Measurements from ENCODE around the gene RAB33A. TPM values are rescaled to one million over a fixed set of nuclear protein-coding genes. Genes with fewer than 3 reads are reported as not detected.

Gene RAB33A
- polyA plus RNA-seq, 1 donor from 2014 or later = 74.7 TPM

DNA sequence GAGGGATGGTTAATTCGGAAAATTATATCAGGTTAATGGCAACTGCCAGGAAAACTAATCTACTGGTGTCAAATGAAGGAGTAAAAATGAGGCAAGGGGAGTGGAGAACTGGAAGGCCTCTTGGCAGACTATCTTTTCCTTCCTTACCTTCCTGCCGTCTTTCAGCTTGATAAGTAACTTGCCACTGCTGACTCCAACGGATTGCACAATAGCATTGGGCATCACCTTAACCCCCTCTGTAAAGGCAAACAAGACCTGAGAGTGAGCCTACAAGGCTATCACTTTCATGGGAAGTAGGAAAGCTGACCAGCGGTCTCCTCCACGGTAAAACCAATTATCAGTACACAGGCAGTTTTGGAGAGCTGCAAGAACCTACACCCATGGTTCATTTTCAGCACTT lies 35.3 kb upstream of the RAB33A start:
- no peak overlapping the region for H2AFZ ChIP-seq (ENCODE audit: low read depth, low read length)
- no peak overlapping the region for H3K4me2 ChIP-seq (ENCODE audit: low read length)
- H3K27ac ChIP-seq (ENCODE audit: low read length) = no peak overlapping the region
- H3F3A ChIP-seq (ENCODE audit: insufficient read depth, low read length, poor library complexity, severe bottlenecking) = no peaks in the 10 kb centered on the region
- H3K4me3 ChIP-seq (ENCODE audit: low read length) = no peak overlapping the region
- H3K27me3 ChIP-seq (ENCODE audit: insufficient read depth, low read depth, low read length) = no peaks in the 10 kb centered on the region
- no peaks in the 10 kb centered on the region for H3K9me3 ChIP-seq (ENCODE audit: low read length)
- TF ChIP-seq, protein P1, sequence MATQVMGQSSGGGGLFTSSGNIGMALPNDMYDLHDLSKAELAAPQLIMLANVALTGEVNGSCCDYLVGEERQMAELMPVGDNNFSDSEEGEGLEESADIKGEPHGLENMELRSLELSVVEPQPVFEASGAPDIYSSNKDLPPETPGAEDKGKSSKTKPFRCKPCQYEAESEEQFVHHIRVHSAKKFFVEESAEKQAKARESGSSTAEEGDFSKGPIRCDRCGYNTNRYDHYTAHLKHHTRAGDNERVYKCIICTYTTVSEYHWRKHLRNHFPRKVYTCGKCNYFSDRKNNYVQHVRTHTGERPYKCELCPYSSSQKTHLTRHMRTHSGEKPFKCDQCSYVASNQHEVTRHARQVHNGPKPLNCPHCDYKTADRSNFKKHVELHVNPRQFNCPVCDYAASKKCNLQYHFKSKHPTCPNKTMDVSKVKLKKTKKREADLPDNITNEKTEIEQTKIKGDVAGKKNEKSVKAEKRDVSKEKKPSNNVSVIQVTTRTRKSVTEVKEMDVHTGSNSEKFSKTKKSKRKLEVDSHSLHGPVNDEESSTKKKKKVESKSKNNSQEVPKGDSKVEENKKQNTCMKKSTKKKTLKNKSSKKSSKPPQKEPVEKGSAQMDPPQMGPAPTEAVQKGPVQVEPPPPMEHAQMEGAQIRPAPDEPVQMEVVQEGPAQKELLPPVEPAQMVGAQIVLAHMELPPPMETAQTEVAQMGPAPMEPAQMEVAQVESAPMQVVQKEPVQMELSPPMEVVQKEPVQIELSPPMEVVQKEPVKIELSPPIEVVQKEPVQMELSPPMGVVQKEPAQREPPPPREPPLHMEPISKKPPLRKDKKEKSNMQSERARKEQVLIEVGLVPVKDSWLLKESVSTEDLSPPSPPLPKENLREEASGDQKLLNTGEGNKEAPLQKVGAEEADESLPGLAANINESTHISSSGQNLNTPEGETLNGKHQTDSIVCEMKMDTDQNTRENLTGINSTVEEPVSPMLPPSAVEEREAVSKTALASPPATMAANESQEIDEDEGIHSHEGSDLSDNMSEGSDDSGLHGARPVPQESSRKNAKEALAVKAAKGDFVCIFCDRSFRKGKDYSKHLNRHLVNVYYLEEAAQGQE (IDR thresholded peaks at IDR 0.05; ENCODE audit: borderline replicate concordance) = no peak
- TF ChIP-seq MXI1 (conservative IDR thresholded peaks at IDR 0.05; ENCODE audit: poor library complexity, severe bottlenecking) (no peak), EZH2 (IDR thresholded peaks at IDR 0.05; ENCODE audit: borderline replicate concordance, insufficient read depth, low read length, poor library complexity, severe bottlenecking) (no peak), POLR2AphosphoS5 (IDR thresholded peaks at IDR 0.05) (no peak), RAD21 (conservative IDR thresholded peaks at IDR 0.05) (no peak), TAF1 (IDR thresholded peaks at IDR 0.05; ENCODE audit: low read depth) (no peak), SMC3 (conservative IDR thresholded peaks at IDR 0.05; ENCODE audit: poor library complexity) (no peak), EP300 (conservative IDR thresholded peaks at IDR 0.05; ENCODE audit: poor library complexity, severe bottlenecking) (no peak)
- TF ChIP-seq, protein P2, sequence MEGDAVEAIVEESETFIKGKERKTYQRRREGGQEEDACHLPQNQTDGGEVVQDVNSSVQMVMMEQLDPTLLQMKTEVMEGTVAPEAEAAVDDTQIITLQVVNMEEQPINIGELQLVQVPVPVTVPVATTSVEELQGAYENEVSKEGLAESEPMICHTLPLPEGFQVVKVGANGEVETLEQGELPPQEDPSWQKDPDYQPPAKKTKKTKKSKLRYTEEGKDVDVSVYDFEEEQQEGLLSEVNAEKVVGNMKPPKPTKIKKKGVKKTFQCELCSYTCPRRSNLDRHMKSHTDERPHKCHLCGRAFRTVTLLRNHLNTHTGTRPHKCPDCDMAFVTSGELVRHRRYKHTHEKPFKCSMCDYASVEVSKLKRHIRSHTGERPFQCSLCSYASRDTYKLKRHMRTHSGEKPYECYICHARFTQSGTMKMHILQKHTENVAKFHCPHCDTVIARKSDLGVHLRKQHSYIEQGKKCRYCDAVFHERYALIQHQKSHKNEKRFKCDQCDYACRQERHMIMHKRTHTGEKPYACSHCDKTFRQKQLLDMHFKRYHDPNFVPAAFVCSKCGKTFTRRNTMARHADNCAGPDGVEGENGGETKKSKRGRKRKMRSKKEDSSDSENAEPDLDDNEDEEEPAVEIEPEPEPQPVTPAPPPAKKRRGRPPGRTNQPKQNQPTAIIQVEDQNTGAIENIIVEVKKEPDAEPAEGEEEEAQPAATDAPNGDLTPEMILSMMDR (IDR thresholded peaks at IDR 0.05; ENCODE audit: poor library complexity, severe bottlenecking) = no peak
- H3K9me2 ChIP-seq (ENCODE audit: insufficient read depth, low read length) = no peaks in the 10 kb centered on the region
- H3K79me2 ChIP-seq (replicated peaks; ENCODE audit: insufficient read depth, low read length) = no peaks in the 10 kb centered on the region
- H3K9ac ChIP-seq (ENCODE audit: low read length) = no peak overlapping the region
- no peaks in the 10 kb centered on the region for H4K20me1 ChIP-seq (ENCODE audit: insufficient read depth)
- no peaks in the 10 kb centered on the region for H3K36me3 ChIP-seq (ENCODE audit: insufficient read depth, low read length)

DNA sequence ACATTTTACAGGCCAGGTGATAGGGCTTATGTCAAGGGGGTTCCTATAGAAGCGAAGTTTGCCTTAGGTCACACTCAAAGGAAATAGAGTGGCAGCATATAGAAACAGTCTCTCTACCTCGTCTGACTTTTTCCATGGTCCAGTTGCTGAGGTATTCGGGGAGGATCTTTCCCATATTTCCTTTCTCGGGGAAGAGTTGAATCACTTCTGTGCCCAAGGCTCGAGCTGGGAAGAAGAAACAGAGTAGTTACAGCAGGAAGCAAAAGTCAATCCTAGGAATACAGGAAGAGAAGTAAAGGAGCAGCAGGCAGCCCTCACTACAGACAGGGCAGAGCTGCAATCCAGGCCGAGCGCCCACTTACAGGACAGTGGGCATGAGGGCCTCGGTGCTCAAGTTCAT lies 34.8 kb upstream of the RAB33A start:
- H3K36me3 ChIP-seq (ENCODE audit: insufficient read depth, low read length) = no peaks in the 10 kb centered on the region
- H4K20me1 ChIP-seq (ENCODE audit: insufficient read depth) = no peaks in the 10 kb centered on the region

More for the DNA sequence above, 34.8 kb upstream of the RAB33A start:
- no peak overlapping the region for H3K27ac ChIP-seq (ENCODE audit: low read length)
- no peaks in the 10 kb centered on the region for H3K27me3 ChIP-seq (ENCODE audit: insufficient read depth, low read depth, low read length)
- no peaks in the 10 kb centered on the region for H3K9me3 ChIP-seq (ENCODE audit: low read length)
- no peak overlapping the region for H3K4me3 ChIP-seq (ENCODE audit: low read length)
- H3K9me2 ChIP-seq (ENCODE audit: insufficient read depth, low read length) = no peaks in the 10 kb centered on the region
- TF ChIP-seq MXI1 (conservative IDR thresholded peaks at IDR 0.05; ENCODE audit: poor library complexity, severe bottlenecking) (no peak), POLR2AphosphoS5 (IDR thresholded peaks at IDR 0.05) (no peak), SMC3 (conservative IDR thresholded peaks at IDR 0.05; ENCODE audit: poor library complexity) (no peak)
- H3K4me2 ChIP-seq (ENCODE audit: low read length) = no peak overlapping the region
- no peaks in the 10 kb centered on the region for H3F3A ChIP-seq (ENCODE audit: insufficient read depth, low read length, poor library complexity, severe bottlenecking)
- no peak overlapping the region for H3K9ac ChIP-seq (ENCODE audit: low read length)
- H2AFZ ChIP-seq (ENCODE audit: low read depth, low read length) = no peak overlapping the region
- H3K79me2 ChIP-seq (replicated peaks; ENCODE audit: insufficient read depth, low read length) = no peaks in the 10 kb centered on the region
